ENCODE results near the gene VSTM1.
"Not testable (repeated sequence)": the region's sequence is repeated elsewhere in the genome, so short reads cannot be mapped to it uniquely, and the experiment has no call there.

VSTM1 gene, protein sequence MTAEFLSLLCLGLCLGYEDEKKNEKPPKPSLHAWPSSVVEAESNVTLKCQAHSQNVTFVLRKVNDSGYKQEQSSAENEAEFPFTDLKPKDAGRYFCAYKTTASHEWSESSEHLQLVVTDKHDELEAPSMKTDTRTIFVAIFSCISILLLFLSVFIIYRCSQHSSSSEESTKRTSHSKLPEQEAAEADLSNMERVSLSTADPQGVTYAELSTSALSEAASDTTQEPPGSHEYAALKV

GRCh38 chr19:54063350-54064116, at the start of gene VSTM1:
VSTM1 (minus strand) TSS chr19:54063897; CDS start chr19:54063777, 120 bp downstream.
- no peak for DNase-seq (ENCODE audit: low read depth)

GRCh38 chr19:54109651-54110050, 46.0 kb upstream of the VSTM1 start:
- DNase-seq (ENCODE audit: low read depth) = no peak

GRCh38 chr19:54108496-54108895, 44.8 kb upstream of the VSTM1 start:
- DNase-seq (ENCODE audit: low read depth) = no peak

DNA sequence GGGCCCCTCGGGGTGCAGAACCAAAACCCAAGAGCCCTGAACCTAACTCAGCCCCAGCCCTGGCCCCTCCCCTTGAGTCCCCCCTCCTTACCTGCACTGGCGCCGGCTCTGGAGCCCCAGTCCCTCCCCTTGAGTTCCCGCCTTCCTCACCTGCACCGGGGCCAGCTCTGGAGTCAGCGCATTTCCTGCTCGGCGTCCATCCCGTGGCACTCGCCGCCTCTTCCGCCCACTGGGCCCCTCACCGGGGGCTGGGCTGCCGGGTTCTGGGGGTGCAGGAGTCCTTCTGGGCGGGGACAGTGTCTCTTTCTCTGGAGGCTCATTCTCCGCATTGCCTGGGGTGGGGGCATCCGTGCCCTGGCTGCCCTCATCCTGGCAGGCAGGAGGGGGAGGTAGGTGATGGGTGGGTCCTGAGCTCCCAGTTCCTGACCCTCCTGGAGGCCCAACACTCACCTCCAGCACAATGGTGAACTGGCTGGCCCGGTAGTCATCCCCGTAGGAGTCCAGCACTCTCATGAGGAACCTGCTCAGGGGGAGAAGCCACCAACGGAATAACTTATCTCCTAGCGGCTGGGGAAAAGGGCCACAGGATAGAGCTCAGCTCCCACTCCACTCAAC, 44.3 kb upstream of the VSTM1 start:
- DNase-seq (ENCODE audit: low read depth) = no peak

GRCh38 chr19:54106716-54107115, 43.0 kb upstream of the VSTM1 start:
- DNase-seq (ENCODE audit: low read depth) = no peak

- no peak for DNase-seq (ENCODE audit: low read depth)
Measured at GRCh38 chr19:54105796-54106195, 42.1 kb upstream of the VSTM1 start.

GRCh38 chr19:54104998-54105715, 41.5 kb upstream of the VSTM1 start:
- DNase-seq (ENCODE audit: low read depth) = no peak

DNA sequence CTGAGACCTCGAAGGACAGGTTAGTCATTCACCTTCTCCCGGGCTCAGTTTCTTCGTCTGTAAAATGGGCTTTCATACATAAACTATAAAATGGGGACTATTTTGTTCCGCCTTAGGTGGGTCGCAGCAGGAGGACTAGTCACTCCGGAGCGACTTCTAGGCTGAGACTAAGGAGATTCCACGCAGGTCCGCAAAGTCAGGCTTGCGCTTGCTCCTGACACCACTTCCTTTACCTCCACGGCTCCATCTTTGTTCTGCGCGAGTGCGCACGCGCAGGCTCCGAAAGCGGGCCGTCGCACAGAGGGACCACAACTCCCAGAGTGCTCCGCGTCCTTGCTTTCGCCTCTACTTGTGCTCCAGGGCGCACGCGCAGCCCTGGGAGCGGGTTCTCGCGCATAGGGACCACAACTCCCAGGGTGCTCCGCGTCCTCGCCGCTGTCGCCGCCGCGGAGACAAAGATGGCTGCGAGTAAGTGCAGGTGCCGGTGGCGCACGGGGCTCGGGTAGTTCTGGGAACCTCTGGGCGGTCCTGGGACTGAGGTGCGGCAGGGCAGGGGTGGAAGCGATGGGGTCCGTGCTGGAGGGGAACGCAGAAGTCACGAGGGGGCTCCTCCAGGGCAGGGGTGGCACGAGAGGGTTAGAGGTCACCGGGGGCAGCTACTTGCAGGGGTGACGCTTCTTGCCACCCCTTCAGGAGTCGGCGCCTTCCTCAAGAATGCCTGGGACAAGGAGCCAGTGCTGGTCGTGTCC, 38.9 kb upstream of the VSTM1 start, which contains the start of gene NDUFA3:
TSS of gene NDUFA3 (plus strand) at position 435 of the 749 bp plus-strand sequence. CDS start at position 459, 24 bp downstream.
- peak; percentile 96 for DNase-seq (ENCODE audit: low read depth)

DNA sequence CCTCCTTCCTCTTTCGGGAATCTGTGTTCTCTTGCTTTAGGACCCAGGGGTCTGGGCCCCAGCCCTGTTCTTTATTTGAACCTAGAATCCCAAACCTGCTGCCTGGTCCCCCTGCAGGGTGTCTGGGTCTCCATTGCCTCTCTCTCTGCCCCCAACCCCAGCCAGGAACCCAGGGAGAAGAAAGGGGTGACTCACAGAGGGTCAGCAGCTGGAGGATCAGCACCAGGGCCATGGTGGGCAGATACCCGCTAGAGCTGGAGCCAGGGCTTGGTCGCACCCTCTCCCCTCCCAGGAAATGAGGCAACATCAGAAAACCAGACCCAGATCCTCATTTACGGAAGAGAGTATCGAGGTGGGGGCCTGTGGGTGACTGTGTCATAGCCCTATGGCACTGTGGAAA, 36.9 kb upstream of the VSTM1 start, which contains the start of gene OSCAR:
TSS of gene OSCAR (minus strand) at position 243 of the 400 bp plus-strand sequence. CDS start at position 232, 11 bp downstream.
- no peak for DNase-seq (ENCODE audit: low read depth)

DNA sequence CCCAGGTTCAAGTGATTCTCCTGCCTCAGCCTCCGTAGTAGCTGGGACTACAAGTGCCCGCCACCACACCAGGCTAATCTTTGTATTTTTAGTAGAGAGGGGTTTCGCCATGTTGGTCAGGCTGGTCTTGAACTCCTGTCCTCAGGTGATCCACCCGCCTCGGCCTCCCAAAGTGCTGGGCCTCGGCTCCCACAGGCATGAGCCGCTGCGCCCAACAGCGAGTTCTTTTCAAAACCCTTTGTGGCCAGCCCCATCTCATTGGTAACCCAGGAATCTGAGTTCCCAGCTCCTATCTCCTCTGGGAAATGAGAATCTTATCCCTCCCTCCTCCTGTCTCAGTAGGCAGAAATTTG, 36.2 kb upstream of the VSTM1 start:
- not testable (repeated sequence) for DNase-seq (ENCODE audit: low read depth)

DNA sequence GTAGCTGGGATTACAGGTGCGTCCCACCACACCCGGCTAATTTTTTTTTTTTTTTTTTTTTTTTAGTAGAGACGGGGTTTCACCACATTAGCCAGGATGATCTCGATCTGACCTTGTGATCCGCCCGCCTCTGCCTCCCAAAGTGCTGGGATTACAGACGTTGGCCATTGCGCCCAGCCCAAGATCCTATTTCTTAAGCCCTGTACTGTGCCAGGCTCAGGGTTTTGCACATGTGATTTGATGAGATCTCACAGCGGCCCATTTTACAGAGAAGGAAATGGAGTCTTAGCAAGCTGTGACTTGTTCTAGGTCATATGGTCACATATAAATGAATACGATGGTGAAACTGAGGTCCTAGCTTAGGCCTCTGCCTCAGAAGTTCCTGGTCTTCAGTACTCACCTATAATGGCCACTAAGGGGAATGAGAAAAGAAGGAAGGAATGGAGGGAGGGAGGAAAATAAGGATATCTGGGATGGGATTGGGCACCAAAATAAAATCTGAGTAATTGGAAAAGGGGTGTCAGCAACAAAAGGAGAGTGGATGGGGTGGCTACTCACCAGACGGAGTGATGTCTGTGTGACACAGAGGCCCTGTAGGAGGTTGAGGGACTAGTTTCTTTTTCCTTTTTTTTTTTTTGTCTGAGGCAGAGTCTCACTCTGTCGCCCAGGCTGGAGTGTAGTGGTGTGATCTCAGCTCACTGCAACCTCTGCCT, 35.6 kb upstream of the VSTM1 start:
- DNase-seq (ENCODE audit: low read depth) = no peak

DNA sequence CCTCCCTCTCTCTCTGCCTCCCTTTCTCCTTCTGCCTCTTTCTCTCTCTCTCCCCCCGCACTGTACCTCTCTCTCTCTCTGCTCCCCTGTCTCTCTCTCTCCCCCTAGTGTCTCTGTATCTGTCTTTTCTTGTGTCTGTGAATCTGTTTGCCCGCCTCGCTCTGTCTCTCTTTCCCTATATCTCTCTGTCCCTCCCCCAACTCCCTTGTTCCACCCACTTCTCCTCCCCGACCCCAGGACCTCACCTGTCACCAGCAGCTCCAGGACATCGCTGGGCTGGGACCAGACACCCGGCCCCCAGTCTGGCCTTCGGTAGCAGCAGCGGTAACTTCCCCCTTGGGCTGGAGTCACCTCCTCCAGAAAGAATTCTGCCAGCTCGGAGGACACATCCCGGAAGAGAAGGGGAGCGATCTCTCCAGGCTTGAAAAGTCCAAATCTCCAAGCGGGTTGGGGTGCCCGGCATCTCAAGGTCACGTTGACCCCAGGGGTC, 33.0 kb upstream of the VSTM1 start:
- DNase-seq (ENCODE audit: low read depth) = no peak

DNA sequence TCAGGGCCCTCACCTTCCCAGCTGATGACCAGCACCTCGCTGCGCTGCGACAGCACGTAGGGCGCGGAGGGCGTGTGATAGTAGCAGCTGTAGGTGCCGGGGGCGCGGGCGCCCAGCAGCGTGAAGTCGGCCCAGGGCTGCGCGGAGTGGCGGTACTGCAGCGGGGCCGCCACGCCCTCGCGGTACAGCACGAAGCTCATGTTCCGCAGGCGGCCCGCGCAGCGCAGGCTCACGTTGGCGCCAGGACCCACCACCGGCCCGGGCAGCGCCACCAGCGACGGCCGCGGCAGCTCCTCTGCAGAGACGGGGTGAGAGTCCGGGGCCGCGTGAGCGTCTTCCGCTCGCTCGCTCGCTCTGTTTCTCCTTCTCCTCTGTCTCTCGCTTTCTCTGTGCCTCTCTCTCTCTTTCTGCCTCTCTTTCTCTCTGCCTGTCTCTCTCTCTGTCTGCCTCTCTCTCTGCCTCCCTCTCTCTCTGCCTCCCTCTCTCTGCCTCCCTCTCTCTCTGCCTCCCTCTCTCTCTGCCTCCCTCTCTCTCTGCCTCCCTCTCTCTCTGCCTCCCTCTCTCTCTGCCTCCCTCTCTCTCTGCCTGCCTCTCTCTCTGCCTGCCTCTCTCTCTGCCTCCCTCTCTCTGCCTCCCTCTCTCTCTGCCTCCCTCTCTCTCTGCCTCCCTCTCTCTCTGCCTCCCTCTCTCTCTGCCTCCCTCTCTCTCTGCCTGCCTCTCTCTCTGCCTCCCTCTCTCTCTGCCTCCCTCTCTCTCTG, 32.3 kb upstream of the VSTM1 start:
- DNase-seq (ENCODE audit: low read depth) = not testable (repeated sequence)

- DNase-seq (ENCODE audit: low read depth) = no peak
Measured at GRCh38 chr19:54095136-54095858, 31.6 kb upstream of the VSTM1 start.

GRCh38 chr19:54094426-54095000, 30.8 kb upstream of the VSTM1 start:
- DNase-seq (ENCODE audit: low read depth) = no peak

DNA sequence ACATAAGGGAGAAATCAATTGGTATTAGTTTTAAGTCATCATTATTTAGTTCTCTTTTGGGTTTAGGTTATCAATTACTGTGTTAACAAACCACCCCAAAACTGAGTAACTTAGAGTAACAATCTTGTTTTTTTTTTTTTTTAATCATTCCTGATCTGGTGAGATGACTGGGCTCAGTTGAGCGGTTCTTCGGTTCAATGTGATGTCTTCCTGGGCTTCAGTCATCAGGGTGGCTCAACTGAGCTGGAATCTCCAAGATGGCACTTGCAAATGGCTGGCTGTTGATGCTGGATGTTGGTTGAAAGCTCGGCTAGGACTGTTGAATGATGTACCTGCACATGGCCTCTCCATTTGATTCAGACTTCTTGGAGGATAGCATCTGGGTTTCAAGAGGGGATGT, 20.7 kb upstream of the VSTM1 start:
- no peak for DNase-seq (ENCODE audit: low read depth)

GRCh38 chr19:54081032-54081431, 17.3 kb upstream of the VSTM1 start, which contains the start of gene TARM1:
TARM1 (minus strand) TSS chr19:54081365; CDS start chr19:54081340, 25 bp downstream.
- DNase-seq (ENCODE audit: low read depth) = no peak

- DNase-seq (ENCODE audit: low read depth) = no peak
Measured at GRCh38 chr19:54077334-54077733, 13.6 kb upstream of the VSTM1 start.

- DNase-seq (ENCODE audit: low read depth) = no peak
Measured at GRCh38 chr19:54074851-54075250, 11.2 kb upstream of the VSTM1 start.
